Spleen (tissue), 7 donors: ENCODE measurements around the gene DNAJC27.

Experiments
- POLR2A ChIP-seq, 3 donors: fragments of 450-650 bp; IDR thresholded peaks; one replicate each; pipeline ENCODE4 v1.5.1; 2017; ENCODE audit warnings: antibody characterized with exemption in 3 of 3, mild to moderate bottlenecking in 1 of 3
- POLR2AphosphoS5 ChIP-seq, 3 donors: sonication (generic); formaldehyde crosslinking; IDR thresholded peaks; one replicate each; pipeline ENCODE4 v1.5.1; 2017; ENCODE audit warnings: antibody characterized with exemption in 3 of 3
- TF ChIP-seq, protein P1 (sequence below), 11 experiments: fragments of 200-600 bp in 7 of 11; fragments of 450-650 bp in 4 of 11; sonication (generic) in 4 of 11; IDR thresholded peaks in 8 of 11; conservative IDR thresholded peaks in 3 of 11; 1 replicate in 7 of 11; 2 replicates in 4 of 11; pipeline versions ENCODE4 v1.4.0 to v1.8.0; 2016 to 2021; ENCODE audit warnings: antibody characterized with exemption in 11 of 11, inconsistent platforms in 4 of 11, mild to moderate bottlenecking in 1 of 11
- donor health status: DM: no; HTN: no; CAD: no; lungs with moderate emphysema.
- donor health status: DM: no; HTN: no; CAD: no.
- donor health status: DM: no; HTN: no; CAD: no.

DNA sequence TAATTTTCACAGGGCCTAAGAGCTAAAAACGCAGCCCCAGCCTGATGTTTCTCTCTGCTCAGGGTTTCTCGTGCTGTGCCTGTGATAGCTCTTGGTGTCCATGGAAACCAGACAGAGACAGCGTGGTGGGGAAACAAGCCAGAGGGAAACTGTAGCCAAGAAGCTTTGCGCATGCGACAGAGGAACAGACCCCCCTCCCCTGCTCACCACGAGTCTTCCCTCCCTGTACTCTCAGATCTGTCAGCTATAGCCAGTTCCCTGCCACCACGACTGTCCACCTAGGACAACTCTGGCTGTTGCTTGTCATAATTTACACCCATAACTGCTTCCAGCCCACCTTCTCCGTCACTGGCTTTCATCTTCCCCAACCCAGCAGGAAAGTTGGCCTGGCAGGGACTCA, 13.2 kb upstream of the DNAJC27 start:
- TF ChIP-seq, protein P1, sequence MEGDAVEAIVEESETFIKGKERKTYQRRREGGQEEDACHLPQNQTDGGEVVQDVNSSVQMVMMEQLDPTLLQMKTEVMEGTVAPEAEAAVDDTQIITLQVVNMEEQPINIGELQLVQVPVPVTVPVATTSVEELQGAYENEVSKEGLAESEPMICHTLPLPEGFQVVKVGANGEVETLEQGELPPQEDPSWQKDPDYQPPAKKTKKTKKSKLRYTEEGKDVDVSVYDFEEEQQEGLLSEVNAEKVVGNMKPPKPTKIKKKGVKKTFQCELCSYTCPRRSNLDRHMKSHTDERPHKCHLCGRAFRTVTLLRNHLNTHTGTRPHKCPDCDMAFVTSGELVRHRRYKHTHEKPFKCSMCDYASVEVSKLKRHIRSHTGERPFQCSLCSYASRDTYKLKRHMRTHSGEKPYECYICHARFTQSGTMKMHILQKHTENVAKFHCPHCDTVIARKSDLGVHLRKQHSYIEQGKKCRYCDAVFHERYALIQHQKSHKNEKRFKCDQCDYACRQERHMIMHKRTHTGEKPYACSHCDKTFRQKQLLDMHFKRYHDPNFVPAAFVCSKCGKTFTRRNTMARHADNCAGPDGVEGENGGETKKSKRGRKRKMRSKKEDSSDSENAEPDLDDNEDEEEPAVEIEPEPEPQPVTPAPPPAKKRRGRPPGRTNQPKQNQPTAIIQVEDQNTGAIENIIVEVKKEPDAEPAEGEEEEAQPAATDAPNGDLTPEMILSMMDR (IDR thresholded peaks at IDR 0.05 in 8 of 11, conservative IDR thresholded peaks at IDR 0.05 in 3 of 11), result no peak
- no peak for TF ChIP-seq POLR2A (IDR thresholded peaks at IDR 0.05)
- TF ChIP-seq POLR2AphosphoS5 (IDR thresholded peaks at IDR 0.05), result no peak
